CD4-positive, alpha-beta T cell treated with Interleukin-2 at 100 ng/mL for 4 hours (primary cell): ENCODE measurements around the gene MYH13.

Experiments
- DNase-seq: peaks from one replicate; pipeline ENCODE4 v3.0.0-alpha.2; 2020; ENCODE audit warnings: low spot score

The MYH13 gene

DNA sequence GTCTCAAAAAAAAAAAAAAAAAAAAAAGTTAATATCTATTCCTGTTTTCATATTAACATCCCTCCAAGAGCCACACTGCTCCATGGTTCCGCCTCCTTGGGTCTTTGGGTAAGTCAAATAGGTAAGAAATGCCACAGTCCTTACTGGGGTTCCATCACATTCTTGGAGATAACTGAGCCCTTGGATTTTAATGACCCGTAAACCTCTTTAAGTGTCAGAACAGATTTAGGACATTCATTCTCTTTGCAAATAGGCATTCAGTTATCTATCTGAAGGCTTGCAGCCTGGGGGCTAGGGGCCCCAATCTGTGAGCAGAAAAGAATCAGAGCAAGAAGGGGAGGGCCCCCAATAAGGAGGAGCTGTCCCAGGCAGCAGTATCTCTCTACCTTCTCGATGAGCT is 28.0 kb downstream of the MYH13 start:
- DNase-seq = no peak

DNA sequence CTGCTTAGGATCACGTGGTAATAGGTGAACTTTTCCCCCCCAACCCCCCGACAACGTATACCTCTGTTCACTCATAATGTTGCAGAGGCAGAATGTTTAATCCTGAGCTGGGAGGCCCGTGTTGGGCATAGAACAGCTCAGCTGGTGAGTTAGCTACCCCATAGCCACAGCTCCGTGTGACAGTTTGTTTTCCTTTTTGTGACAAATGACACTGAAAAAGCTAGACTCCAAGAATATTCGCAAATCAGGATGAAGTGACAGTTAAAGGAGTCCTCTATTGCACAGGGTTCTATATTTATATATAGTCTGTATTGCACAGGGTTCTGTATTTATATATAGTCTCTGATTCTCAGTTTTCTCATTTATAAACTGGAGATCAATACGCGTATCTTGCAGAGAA is 33.8 kb downstream of the MYH13 start:
- DNase-seq = no peak

- DNase-seq = no peak
These were observed 34.8 kb downstream of the MYH13 start for GRCh38 chr17:10337976-10338375.

GRCh38 chr17:10337136-10337535 is 35.7 kb downstream of the MYH13 start:
- no peak for DNase-seq

DNA sequence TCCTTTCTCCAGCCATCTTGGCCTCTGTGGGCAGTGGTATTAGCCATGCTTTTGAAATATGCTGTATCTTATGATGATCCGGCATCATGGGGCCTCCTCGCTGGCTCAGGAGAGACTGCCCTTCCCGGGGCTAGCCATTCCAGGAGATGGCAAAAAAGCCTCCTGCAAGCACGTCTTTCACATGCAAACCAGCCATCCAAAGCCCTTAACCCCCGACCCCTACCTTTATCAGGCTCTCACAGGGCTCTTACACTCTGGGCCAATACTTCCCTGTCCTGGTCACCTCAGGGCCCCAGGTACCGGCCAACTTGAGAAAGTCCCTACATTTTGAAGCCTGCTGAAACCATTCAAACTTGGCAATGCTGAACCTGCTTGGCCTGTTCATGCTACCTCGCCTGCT is 36.4 kb downstream of the MYH13 start:
- DNase-seq = no peak

DNA sequence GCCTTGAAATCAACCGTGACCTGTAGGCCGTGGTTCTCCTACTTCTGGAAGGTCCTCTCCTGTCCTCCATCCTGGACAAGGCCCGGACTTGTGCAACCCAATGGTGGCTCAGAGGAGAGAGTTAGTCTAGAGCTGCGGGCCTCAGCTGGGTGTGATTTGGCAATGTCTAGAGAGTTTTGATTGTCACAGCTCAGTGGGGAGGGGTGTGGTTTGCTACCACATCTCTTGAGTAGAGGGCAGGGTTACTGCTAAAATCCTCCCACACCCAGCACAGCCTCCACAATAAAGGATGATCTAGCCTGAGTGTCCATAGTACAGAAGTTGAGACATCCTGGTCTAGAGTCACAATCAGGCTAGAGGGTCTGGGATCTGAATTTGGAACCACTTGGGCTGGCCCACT is 40.3 kb downstream of the MYH13 start:
- DNase-seq = no peak

GRCh38 chr17:10328971-10329923 is 43.6 kb downstream of the MYH13 start:
- DNase-seq = no peak

GRCh38 chr17:10328206-10328605 is 44.6 kb downstream of the MYH13 start:
- no peak for DNase-seq

DNA sequence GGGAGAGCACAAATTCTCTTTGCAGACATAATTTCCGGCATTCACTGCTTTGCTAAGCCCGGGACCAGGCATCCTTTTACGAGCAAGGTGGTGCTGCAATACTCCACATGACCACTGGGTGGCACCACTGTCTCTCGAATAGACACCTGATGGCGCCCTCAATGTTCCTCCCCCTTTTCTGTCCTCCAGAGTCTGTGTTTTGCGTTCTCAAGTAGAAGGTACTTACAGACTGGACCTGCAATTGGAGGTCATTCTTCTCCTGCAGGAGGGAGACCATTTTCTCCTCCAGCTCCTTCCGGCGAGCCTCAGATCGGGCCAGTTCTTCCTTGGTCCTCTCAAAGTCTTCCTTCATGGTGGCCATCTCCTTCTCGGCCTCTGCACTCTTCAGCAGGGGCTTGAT is 45.2 kb downstream of the MYH13 start:
- peak; percentile 57 for DNase-seq

- no peak for DNase-seq
These were observed 47.6 kb downstream of the MYH13 start for GRCh38 chr17:10325031-10325695.

DNA sequence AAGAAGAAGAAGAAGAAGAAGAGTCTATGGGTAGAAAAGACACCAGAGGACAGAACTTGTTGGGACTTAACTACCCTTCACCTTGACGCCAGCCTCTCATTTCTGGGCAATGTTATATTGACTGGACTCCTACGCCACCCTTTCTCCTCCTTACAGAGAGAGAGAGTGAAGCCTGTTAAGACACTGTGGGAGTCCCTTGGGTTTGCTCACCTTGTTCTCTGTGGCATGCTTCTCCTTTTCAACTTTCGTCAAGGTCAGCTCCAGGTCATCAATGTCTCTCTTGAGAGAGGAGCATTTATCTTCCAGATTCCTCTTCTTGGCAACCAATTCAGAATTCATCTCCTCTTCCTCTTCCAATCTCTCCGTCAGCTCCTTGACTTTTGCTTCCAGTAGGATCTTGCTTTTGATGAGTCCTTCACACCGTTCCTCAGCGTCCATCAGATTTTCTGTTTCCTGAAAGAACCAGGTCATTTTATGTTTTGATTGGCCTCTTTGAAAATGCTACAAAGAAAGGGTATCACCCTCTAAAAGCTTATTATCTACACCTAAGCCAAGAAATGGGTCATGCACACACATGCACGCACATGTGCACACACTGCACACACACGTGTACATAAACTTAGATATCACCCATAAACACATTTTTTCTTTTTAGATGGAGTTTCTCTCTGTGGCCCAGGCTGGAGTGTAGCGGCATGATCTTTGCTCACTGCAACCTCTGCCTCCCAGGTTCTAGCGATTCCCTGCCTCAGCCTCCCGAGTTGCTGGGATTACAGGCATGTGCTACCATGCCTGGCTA is 48.8 kb downstream of the MYH13 start:
- no peak for DNase-seq

DNA sequence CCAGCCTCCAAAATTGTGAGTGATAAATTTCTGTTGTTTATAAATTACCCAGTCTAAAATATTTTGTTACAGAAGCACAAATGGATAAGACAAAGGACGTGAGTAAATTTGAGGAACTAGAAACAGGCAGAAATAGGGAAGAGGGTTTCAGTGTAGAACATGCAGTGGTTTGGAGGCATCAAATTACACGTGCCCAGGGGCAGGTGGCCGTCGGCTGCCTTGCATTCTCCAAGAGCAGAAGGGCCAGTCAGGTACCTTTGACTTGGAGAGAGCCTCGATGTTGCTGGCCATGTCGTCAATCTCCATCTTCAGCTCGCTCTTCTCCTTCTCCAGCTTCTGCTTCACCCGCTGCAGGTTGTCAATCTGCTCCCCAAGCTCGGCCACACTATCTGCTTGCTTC is 54.3 kb downstream of the MYH13 start:
- DNase-seq = no peak

GRCh38 chr17:10317543-10317834 is 55.3 kb downstream of the MYH13 start:
- DNase-seq = no peak

DNA sequence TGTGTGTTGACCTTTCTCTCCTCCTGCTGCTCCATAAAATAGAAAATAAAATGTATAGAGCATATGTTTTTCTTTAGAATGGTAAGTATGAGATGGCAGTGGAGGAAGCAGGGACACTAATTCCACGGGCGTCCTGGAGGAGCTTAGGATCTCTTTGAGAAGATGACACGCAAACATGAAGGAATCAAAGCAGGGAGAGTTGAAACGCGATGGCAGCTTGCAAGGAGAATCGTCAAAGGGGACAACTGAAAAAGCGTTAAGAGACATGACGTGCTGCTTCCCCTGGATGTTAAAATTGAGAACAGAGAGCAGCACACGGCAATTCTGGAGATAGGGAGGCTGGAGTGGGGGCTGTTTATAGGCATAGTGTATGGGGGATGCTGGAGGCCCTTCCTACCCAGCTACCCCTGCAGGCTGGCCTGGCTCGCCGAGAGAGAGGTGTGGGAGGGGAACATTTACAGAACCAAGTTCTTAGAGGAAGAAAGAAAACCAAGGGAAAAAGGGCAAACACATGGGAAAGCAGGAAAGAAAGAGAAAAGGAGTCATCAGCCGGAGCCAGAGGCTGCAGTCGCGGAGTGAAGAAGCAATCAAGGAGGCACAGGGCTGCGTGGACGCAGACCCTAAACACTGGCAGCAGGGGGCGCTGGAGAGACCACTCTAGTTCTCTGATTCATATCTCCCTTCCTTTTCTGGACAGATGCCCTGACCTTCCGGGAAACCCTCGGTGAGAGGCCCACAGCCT is 55.8 kb downstream of the MYH13 start:
- peak; percentile 7 for DNase-seq

GRCh38 chr17:10314329-10314728 is 58.5 kb downstream of the MYH13 start:
- DNase-seq = no peak

DNA sequence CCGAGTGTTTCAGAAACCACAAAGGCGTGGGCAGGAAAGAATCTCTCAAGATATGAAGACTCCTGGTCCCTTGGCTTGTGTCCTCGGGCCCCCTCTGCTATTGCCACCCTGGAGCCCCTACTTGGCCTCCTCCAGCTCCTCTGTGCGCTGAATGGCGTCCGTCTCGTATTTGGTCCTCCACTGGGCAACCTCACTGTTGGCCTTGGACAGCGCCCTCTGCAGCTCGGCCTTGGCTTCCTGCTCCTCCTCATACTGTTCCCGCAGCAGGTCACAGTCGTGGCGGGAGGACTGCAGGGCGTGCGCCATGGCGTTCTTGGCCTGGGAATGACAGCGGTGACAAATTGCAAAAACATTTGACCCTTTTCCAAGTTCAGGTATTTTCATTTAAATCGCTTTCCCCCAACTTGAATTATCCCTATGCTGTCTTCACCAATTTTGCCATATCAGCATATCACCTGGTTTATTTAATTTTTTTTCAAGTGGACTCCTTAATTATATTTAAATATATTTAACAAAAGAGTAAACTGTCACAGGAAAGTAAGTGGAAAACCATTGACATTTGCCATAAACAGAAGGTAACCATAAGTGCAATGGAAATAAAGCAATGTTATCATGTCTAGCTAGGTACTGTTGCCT is 59.7 kb downstream of the MYH13 start:
- no peak for DNase-seq

DNA sequence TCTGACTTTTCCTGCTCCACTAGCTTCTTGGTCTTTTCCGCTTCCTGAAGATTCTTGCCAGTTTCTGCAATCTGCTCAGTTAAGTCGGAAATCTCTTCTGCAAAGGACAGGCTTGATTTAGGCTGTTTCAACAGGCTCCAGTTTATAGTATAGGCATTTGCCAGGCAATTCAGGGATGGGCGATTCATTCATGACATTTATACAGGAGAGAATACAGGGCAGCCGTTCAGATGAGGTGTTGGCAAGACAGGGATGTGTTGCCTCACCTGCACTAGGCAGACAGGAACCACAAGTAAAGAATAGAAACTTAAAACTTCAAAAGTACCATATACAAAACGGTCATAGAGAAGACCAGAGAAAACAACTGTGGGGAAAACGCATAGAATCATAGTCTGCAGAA is 61.7 kb downstream of the MYH13 start:
- no peak for DNase-seq

- DNase-seq = no peak
These were observed 63.5 kb downstream of the MYH13 start for GRCh38 chr17:10309003-10309974.

DNA sequence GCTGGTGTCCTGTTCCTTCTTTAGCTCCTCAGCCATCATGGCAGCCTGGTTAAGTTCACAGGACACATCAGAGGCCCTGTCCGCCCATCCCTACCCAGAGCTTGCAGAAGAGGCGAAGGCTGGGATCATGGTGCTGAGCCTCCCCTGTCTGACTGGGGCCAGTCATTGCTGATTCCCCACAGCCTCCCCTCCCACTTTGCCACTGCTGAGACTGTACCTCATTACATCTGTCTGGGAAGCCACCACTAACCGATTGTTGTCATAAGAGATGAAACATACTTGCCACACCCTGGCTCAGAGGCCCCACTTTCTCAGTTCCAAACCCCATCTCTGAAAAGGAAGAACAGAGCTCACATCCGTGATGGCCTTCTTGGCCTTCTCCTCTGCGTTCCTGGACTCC is 66.2 kb downstream of the MYH13 start:
- no peak for DNase-seq

- no peak for DNase-seq
These were observed 67.4 kb downstream of the MYH13 start for GRCh38 chr17:10305398-10305797.
